ENCODE data around the gene FDPS. TPM values are rescaled to one million over a fixed set of nuclear protein-coding genes. Genes with fewer than 3 reads are reported as not detected.

The FDPS gene
- total RNA-seq (2014; rRNA removed; shearing (Covaris generic)): 191 and 212 TPM in 2 replicates

GRCh38 chr1:155308493-155309422 lies at the start of gene FDPS:
TSS of gene FDPS (plus strand) at chr1:155308866. CDS start at chr1:155309790, 924 bp downstream.

GRCh38 chr1:155261852-155262673 lies 46.6 kb upstream of the FDPS start, which contains the start of gene SCAMP3:
TSS of gene SCAMP3 (minus strand) at chr1:155262360. CDS start at chr1:155262151, 209 bp downstream.

GRCh38 chr1:155273343-155274245 lies 35.1 kb upstream of the FDPS start, which contains the start of gene CLK2:
TSS of gene CLK2 (minus strand) at chr1:155273504. CDS start at chr1:155270977, 2,527 bp downstream.

GRCh38 chr1:155277070-155277901 lies 31.4 kb upstream of the FDPS start, which contains the start of gene HCN3:
TSS of gene HCN3 (plus strand) at chr1:155277463. CDS start at chr1:155277591, 128 bp downstream.

GRCh38 chr1:155301342-155301841 lies 7.3 kb upstream of the FDPS start, which contains the start of gene PKLR:
TSS of gene PKLR (minus strand) at chr1:155301438. CDS start at chr1:155301395, 43 bp downstream.

GRCh38 chr1:155320661-155321617 lies 12.3 kb downstream of the FDPS start, which contains the start of gene RUSC1:
TSS of gene RUSC1 (plus strand) at chr1:155320894. CDS start at chr1:155321774, 880 bp downstream.

Small RNAs within 50 kb of the gene (small RNA-seq; reads per million reads assigned to genes)
- gene RNU6-106P: not detected

Other genes with a start within 250 kb of the FDPS start
- 7.5 and 7.8 TPM in 2 replicates for gene EFNA4, start 245.1 kb upstream of the FDPS start, total RNA-seq (2014; rRNA removed; shearing (Covaris generic))
- 2.5 and 3.0 TPM in 2 replicates for gene EFNA3, start 230.0 kb upstream of the FDPS start, total RNA-seq (2014; rRNA removed; shearing (Covaris generic))
- 37.2 and 40.0 TPM in 2 replicates for gene EFNA1, start 181.0 kb upstream of the FDPS start, total RNA-seq (2014; rRNA removed; shearing (Covaris generic))
- gene SLC50A1, start 173.0 kb upstream of the FDPS start, total RNA-seq (2014; rRNA removed; shearing (Covaris generic)): 68.9 and 72.0 TPM in 2 replicates
- gene DPM3, start 168.3 kb upstream of the FDPS start, total RNA-seq (2014; rRNA removed; shearing (Covaris generic)): 75.7 and 98.1 TPM in 2 replicates
- gene KRTCAP2, start 135.6 kb upstream of the FDPS start, total RNA-seq (2014; rRNA removed; shearing (Covaris generic)): 102 and 136 TPM in 2 replicates
- gene TRIM46, start 135.0 kb upstream of the FDPS start, total RNA-seq (2014; rRNA removed; shearing (Covaris generic)): 2.3 and 3.4 TPM in 2 replicates
- 36.2 and 40.8 TPM in 2 replicates for gene THBS3, start 101.0 kb upstream of the FDPS start, total RNA-seq (2014; rRNA removed; shearing (Covaris generic))
- 125 and 141 TPM in 2 replicates for gene MTX1, start 100.2 kb upstream of the FDPS start, total RNA-seq (2014; rRNA removed; shearing (Covaris generic))
- gene ENTREP3, start 53.4 kb upstream of the FDPS start, total RNA-seq (2014; rRNA removed; shearing (Covaris generic)): 13.9 and 22.8 TPM in 2 replicates
- gene SCAMP3, start 46.5 kb upstream of the FDPS start, total RNA-seq (2014; rRNA removed; shearing (Covaris generic)): 171 and 220 TPM in 2 replicates
- gene CLK2, start 35.4 kb upstream of the FDPS start, total RNA-seq (2014; rRNA removed; shearing (Covaris generic)): 38.1 and 49.0 TPM in 2 replicates
- gene HCN3, start 31.4 kb upstream of the FDPS start, total RNA-seq (2014; rRNA removed; shearing (Covaris generic)): 1.2 and 2.0 TPM in 2 replicates
- 0.03 TPM in 1 of 2 replicates, not detected in the other for gene PKLR, start 7.4 kb upstream of the FDPS start, total RNA-seq (2014; rRNA removed; shearing (Covaris generic))
- 29.8 and 39.8 TPM in 2 replicates for gene RUSC1, start 12.0 kb downstream of the FDPS start, total RNA-seq (2014; rRNA removed; shearing (Covaris generic))